ENCODE measurements around the gene SH2B2.
A peak's percentile ranks its signal among the peaks of the same experiment; 100 is the strongest.

SH2B2 gene

DNA sequence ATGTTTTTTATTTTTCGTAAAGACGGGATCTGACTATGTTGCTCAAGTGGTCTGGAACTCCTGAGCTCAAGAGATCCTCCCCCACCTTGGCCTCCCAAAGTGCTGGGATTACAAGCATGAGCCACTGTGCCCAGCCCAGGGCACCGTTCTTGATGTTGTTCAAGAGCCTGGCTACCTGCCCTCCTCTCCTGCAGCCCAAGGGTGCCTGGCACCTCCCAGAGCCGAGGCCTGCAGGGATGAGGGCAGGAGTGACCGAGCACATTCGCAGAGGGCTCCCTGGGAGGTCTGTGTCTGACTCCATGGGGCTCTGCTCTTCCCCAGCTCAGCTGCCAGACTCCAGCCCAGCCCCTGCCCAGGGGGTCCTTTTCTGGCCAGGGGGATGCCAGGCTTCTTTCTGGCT, 15.4 kb downstream of the SH2B2 start:
- H3K4ac ChIP-seq (ENCODE audit: low read depth in 1 of 2, low read length in 2 of 2) = no peak overlapping the region
- no peak overlapping the region for H2AK5ac ChIP-seq (ENCODE audit: low read length, severe bottlenecking)
- peaks cover 0 to 20% of the 10 kb centered on the region in 2 experiments for H3K36me3 ChIP-seq (ENCODE audit: control insufficient read depth in 1 of 2, insufficient read depth in 2 of 2, low read depth in 1 of 2, low read length in 2 of 2)
- no peak overlapping the region for H2BK12ac ChIP-seq (ENCODE audit: low read length in 2 of 2)
- H3K4me3 ChIP-seq (ENCODE audit: insufficient read depth in 1 of 2, low read depth in 1 of 2, low read length in 2 of 2) = no peak overlapping the region
- no peak overlapping the region for H2BK5ac ChIP-seq (ENCODE audit: low read depth, low read length, poor library complexity, severe bottlenecking)
- no peaks in the 10 kb centered on the region for H3K9me3 ChIP-seq (ENCODE audit: control insufficient read depth, low read length)
- no peak overlapping the region for H3K14ac ChIP-seq (ENCODE audit: low read length in 2 of 2)
- no peak overlapping the region for H2BK120ac ChIP-seq (ENCODE audit: low read depth, low read length)
- H3K27me3 ChIP-seq (ENCODE audit: control insufficient read depth in 1 of 2, insufficient read depth in 1 of 2, low read length in 2 of 2) = peaks cover 0 to 42% of the 10 kb centered on the region in 2 experiments
- no peak overlapping the region for H3K27ac ChIP-seq (ENCODE audit: low read length, poor library complexity, severe bottlenecking)
- H4K91ac ChIP-seq (ENCODE audit: low read length) = no peak overlapping the region
- H3K4me1 ChIP-seq (ENCODE audit: control insufficient read depth, insufficient read depth, low read depth, low read length) = peaks cover 30% of the 10 kb centered on the region
- no peak overlapping the region for H3K4me2 ChIP-seq (ENCODE audit: low read length, poor library complexity, severe bottlenecking)
- no peak overlapping the region for H3K23ac ChIP-seq (ENCODE audit: low read length in 2 of 2)
- no peak overlapping the region for H3K18ac ChIP-seq (ENCODE audit: low read depth in 1 of 2, low read length in 2 of 2)
- H2BK15ac ChIP-seq (ENCODE audit: low read depth, poor library complexity, severe bottlenecking) = no peak overlapping the region
- DNase-seq = no peak
- WGBS = 89% methylated on average over 6 of the region's 6 CpGs
- H3K9ac ChIP-seq (ENCODE audit: low read length) = no peak overlapping the region
- no peak overlapping the region for H2AFZ ChIP-seq (ENCODE audit: low read depth, low read length)
- peaks cover 3% of the 10 kb centered on the region for H3K79me1 ChIP-seq (replicated peaks; ENCODE audit: low read length, poor library complexity, severe bottlenecking)
- H4K8ac ChIP-seq (ENCODE audit: low read length) = no peak overlapping the region

DNA sequence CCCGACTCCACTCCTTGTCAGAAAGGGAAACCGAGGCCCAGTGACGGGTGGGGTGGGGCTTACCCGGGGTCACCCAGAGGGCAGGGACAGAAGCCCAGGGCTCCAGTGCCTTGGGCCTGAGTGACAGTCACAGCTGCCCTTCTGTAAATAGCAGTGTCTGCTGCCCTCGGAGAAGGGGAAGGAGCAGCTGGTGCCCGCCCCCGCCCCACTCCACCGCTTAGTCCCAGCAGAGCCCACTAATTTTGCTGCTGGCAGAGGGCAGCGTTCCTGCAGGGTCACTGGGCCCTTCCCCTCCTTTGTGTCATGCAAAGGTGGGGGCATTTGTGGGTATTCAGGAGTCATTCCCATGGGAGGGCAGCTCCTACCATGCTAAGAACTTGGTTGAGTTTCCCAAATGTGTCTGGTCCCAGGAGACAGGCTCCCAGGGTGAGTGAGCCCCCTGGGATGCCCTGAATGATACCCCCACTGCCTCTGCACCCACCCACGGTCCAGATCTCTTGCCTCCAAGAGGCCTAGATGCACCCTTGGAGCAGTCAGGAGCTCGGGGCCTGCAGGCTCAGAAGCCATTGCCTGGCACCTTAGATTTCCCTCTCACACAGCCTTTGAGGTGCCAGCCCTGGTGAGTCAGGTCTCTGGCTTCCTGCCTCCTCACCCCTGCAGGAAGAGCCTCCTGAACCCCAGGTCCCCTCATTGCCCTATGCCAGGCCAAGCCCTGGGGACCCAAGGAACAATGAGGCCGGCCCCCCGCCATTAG, 17.2 kb downstream of the SH2B2 start:
- Histone ChIP-seq H3K14ac (ENCODE audit: low read length in 2 of 2) (no peak overlapping the region), H2AK5ac (ENCODE audit: low read length, severe bottlenecking) (no peak overlapping the region), H3K23ac (ENCODE audit: low read length in 2 of 2) (no peak overlapping the region), H2BK120ac (ENCODE audit: low read depth, low read length) (no peak overlapping the region), H3K4me3 (ENCODE audit: insufficient read depth in 1 of 2, low read depth in 1 of 2, low read length in 2 of 2) (no peak overlapping the region), H3K18ac (ENCODE audit: low read depth in 1 of 2, low read length in 2 of 2) (no peak overlapping the region), H3K4me2 (ENCODE audit: low read length, poor library complexity, severe bottlenecking) (no peak overlapping the region), H2BK12ac (ENCODE audit: low read length in 2 of 2) (no peak overlapping the region), H2AFZ (ENCODE audit: low read depth, low read length) (no peak overlapping the region), H2BK15ac (ENCODE audit: low read depth, poor library complexity, severe bottlenecking) (no peak overlapping the region), H4K8ac (ENCODE audit: low read length) (no peak overlapping the region), H4K91ac (ENCODE audit: low read length) (no peak overlapping the region), H3K9me3 (ENCODE audit: control insufficient read depth, low read length) (no peaks in the 10 kb centered on the region), H3K27ac (ENCODE audit: low read length, poor library complexity, severe bottlenecking) (no peak overlapping the region), H3K4ac (ENCODE audit: low read depth in 1 of 2, low read length in 2 of 2) (no peak overlapping the region), H2BK5ac (ENCODE audit: low read depth, low read length, poor library complexity, severe bottlenecking) (no peak overlapping the region), H3K79me1 (replicated peaks; ENCODE audit: low read length, poor library complexity, severe bottlenecking) (peaks cover 3% of the 10 kb centered on the region), H3K36me3 (ENCODE audit: control insufficient read depth in 1 of 2, insufficient read depth in 2 of 2, low read depth in 1 of 2, low read length in 2 of 2) (peaks cover 0 to 22% of the 10 kb centered on the region in 2 experiments), H3K4me1 (ENCODE audit: control insufficient read depth, insufficient read depth, low read depth, low read length) (peaks cover 37% of the 10 kb centered on the region), H3K27me3 (ENCODE audit: control insufficient read depth in 1 of 2, insufficient read depth in 1 of 2, low read length in 2 of 2) (peaks cover 0 to 27% of the 10 kb centered on the region in 2 experiments), H3K9ac (ENCODE audit: low read length) (no peak overlapping the region)
- DNase-seq = no peak
- WGBS = 87% methylated on average over 13 of the region's 13 CpGs

DNA sequence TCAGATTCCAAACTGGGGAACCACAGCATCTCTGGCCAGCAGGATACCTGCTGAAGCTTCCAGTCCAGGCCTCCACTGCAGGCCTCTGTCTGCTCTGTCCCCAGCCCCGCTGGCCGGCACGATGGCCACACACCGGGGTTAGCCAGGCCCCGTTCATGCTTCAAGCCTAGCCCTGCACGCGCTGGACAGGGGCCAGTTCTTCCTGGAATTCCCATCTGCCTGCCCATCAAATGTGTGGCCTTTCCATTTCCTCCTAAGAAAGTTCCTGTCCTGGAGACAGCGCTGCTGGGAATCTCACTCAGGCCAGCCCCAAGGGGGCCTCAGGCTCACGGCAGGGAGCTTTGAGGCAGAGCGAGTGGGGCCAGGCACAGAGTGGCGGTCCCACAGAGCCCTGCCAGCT, 18.0 kb downstream of the SH2B2 start:
- H2AFZ ChIP-seq (ENCODE audit: low read depth, low read length) = no peak overlapping the region
- no peak overlapping the region for H3K27ac ChIP-seq (ENCODE audit: low read length, poor library complexity, severe bottlenecking)
- H4K91ac ChIP-seq (ENCODE audit: low read length) = no peak overlapping the region
- no peak overlapping the region for H3K4me2 ChIP-seq (ENCODE audit: low read length, poor library complexity, severe bottlenecking)
- no peak overlapping the region for H2BK120ac ChIP-seq (ENCODE audit: low read depth, low read length)
- no peak overlapping the region for H2BK15ac ChIP-seq (ENCODE audit: low read depth, poor library complexity, severe bottlenecking)
- H3K79me1 ChIP-seq (replicated peaks; ENCODE audit: low read length, poor library complexity, severe bottlenecking) = peaks cover 3% of the 10 kb centered on the region
- WGBS = 64% methylated on average over 11 of the region's 11 CpGs
- DNase-seq = peak; percentile 11
- no peak overlapping the region for H3K23ac ChIP-seq (ENCODE audit: low read length in 2 of 2)
- H3K4ac ChIP-seq (ENCODE audit: low read depth in 1 of 2, low read length in 2 of 2) = no peak overlapping the region
- no peak overlapping the region for H3K18ac ChIP-seq (ENCODE audit: low read depth in 1 of 2, low read length in 2 of 2)
- H3K4me3 ChIP-seq (ENCODE audit: insufficient read depth in 1 of 2, low read depth in 1 of 2, low read length in 2 of 2) = no peak overlapping the region
- no peak overlapping the region for H3K9ac ChIP-seq (ENCODE audit: low read length)
- peak overlapping the region in 1 of 2 experiments; percentile 57 for H2BK12ac ChIP-seq (ENCODE audit: low read length in 2 of 2)
- H3K36me3 ChIP-seq (ENCODE audit: control insufficient read depth in 1 of 2, insufficient read depth in 2 of 2, low read depth in 1 of 2, low read length in 2 of 2) = peaks cover 0 to 22% of the 10 kb centered on the region in 2 experiments
- peaks cover 0 to 22% of the 10 kb centered on the region in 2 experiments for H3K27me3 ChIP-seq (ENCODE audit: control insufficient read depth in 1 of 2, insufficient read depth in 1 of 2, low read length in 2 of 2)
- no peaks in the 10 kb centered on the region for H3K9me3 ChIP-seq (ENCODE audit: control insufficient read depth, low read length)
- peaks cover 37% of the 10 kb centered on the region for H3K4me1 ChIP-seq (ENCODE audit: control insufficient read depth, insufficient read depth, low read depth, low read length)
- H3K14ac ChIP-seq (ENCODE audit: low read length in 2 of 2) = no peak overlapping the region
- no peak overlapping the region for H2AK5ac ChIP-seq (ENCODE audit: low read length, severe bottlenecking)
- H4K8ac ChIP-seq (ENCODE audit: low read length) = no peak overlapping the region
- peak overlapping the region; percentile 10 for H2BK5ac ChIP-seq (ENCODE audit: low read depth, low read length, poor library complexity, severe bottlenecking)

DNA sequence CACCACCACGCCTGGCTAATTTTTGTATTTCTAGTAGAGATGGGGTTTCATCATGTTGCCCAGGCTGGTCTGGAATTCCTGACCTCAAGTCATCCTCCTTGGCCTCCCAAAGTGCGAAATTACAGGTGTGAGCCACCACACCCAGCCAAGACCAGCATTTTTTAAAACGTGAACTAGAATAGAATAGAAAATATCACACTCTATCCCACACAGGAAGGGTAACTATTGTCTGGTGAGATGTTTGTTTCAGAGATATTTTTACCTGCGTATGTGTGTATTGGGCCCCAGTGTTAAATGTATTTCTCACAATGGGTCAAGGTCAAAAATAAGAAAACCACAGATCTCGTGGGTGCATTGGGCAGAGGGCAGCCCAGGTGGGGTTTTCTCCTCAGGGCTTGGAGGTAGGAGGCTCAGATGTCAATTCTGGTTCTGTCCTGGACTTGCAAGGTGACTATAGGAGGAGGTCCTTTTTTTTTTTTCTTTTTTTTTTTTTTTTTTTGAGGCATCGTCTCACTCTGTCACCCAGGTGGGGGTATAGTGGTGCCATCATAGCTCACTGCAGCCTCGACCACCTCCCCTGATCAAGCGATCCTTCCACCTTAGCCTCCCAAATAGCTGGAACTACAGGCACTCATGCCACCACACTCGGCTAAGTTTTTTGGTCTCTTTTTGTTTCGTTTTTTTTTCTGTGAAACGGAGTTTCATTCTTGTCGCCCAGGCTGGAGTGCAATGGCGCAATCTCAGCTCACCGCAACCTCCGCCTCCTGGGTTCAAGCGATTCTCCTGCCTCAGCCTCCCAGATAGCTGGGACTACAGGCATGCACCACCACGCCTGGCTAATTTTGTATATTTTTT, 19.0 kb downstream of the SH2B2 start:
- Histone ChIP-seq H3K4me1 (ENCODE audit: control insufficient read depth, insufficient read depth, low read depth, low read length) (peaks cover 37% of the 10 kb centered on the region), H2BK120ac (ENCODE audit: low read depth, low read length) (no peak overlapping the region), H4K91ac (ENCODE audit: low read length) (no peak overlapping the region), H3K4me3 (ENCODE audit: insufficient read depth in 1 of 2, low read depth in 1 of 2, low read length in 2 of 2) (no peak overlapping the region), H2BK5ac (ENCODE audit: low read depth, low read length, poor library complexity, severe bottlenecking) (no peak overlapping the region), H3K14ac (ENCODE audit: low read length in 2 of 2) (no peak overlapping the region), H2BK15ac (ENCODE audit: low read depth, poor library complexity, severe bottlenecking) (no peak overlapping the region), H3K18ac (ENCODE audit: low read depth in 1 of 2, low read length in 2 of 2) (no peak overlapping the region), H2AFZ (ENCODE audit: low read depth, low read length) (no peak overlapping the region), H3K79me1 (replicated peaks; ENCODE audit: low read length, poor library complexity, severe bottlenecking) (peaks cover 3% of the 10 kb centered on the region), H4K8ac (ENCODE audit: low read length) (no peak overlapping the region), H3K36me3 (ENCODE audit: control insufficient read depth in 1 of 2, insufficient read depth in 2 of 2, low read depth in 1 of 2, low read length in 2 of 2) (peaks cover 0 to 17% of the 10 kb centered on the region in 2 experiments), H2BK12ac (ENCODE audit: low read length in 2 of 2) (no peak overlapping the region), H3K4ac (ENCODE audit: low read depth in 1 of 2, low read length in 2 of 2) (no peak overlapping the region), H3K9ac (ENCODE audit: low read length) (no peak overlapping the region), H2AK5ac (ENCODE audit: low read length, severe bottlenecking) (no peak overlapping the region), H3K23ac (ENCODE audit: low read length in 2 of 2) (no peak overlapping the region), H3K27me3 (ENCODE audit: control insufficient read depth in 1 of 2, insufficient read depth in 1 of 2, low read length in 2 of 2) (peaks cover 0 to 12% of the 10 kb centered on the region in 2 experiments), H3K9me3 (ENCODE audit: control insufficient read depth, low read length) (no peaks in the 10 kb centered on the region), H3K4me2 (ENCODE audit: low read length, poor library complexity, severe bottlenecking) (no peak overlapping the region), H3K27ac (ENCODE audit: low read length, poor library complexity, severe bottlenecking) (no peak overlapping the region)
- 95% methylated on average over 13 of the region's 17 CpGs for WGBS
- no peak for DNase-seq

Data from mesenchymal stem cell (in vitro differentiated cells and primary cell).